HepG2 (cell line): Measurements from ENCODE around the gene TNS1. TPM values are rescaled to one million over a fixed set of nuclear protein-coding genes. Genes with fewer than 3 reads are reported as not detected.

Source experiments
- ATAC-seq: fragments of 200-7000 bp; cut with Tn5 transposase; 3 replicates; pipeline ENCODE4 v1.9.1; 2020; ENCODE audit warnings: mild to moderate bottlenecking, moderate library complexity
- BruUV-seq: library from RNA; stranded (reverse); fragments of 400-500 nt; replicated peaks from 2 replicates; lab custom pipeline; 2021; lab: Mats Ljungman, UMichigan
- CTCF ChIA-PET: fragments of 300-600 bp; formaldehyde crosslinking; extraction: SDS; loops from one replicate; lab custom pipeline; 2021; ENCODE audit warnings: low total read pairs, inconsistent platforms, low intra/inter-chr PET ratio; lab: Yijun Ruan, JAX
- POLR2A ChIA-PET: fragments of 350-600 bp; sonication (Branson Sonifier 250); formaldehyde crosslinking; loops from one replicate; lab custom pipeline; 2020; ENCODE audit warnings: antibody characterized with exemption, inconsistent platforms; lab: Yijun Ruan, JAX
- DNase-seq: peaks from one replicate; pipeline ENCODE4 v3.0.0-alpha.2; 2015; ENCODE audit warnings: low spot score
- FAIRE-seq: peaks from 3 replicates; lab custom pipeline; 2011; peaks lifted over from hg19 to GRCh38; lab: Jason Lieb, UNC
- H2AFZ ChIP-seq: one replicate; pipeline ENCODE4 v1.6.1; 2011; ENCODE audit warnings: low read length, inconsistent platforms
- H3K27ac ChIP-seq: fragments of 300-600 bp; 3 replicates; pipeline ENCODE4 v1.8.0; 2011; ENCODE audit warnings: mixed run types, mild to moderate bottlenecking, mixed read lengths, low read length, inconsistent platforms; ENCODE audit not compliant: insufficient read depth; ENCODE audit errors: extremely low read length
- H3K27me3 ChIP-seq, 2 experiments: fragments of 200-600 bp in 1 of 2; 2 replicates in 1 of 2; 3 replicates in 1 of 2; pipeline versions ENCODE4 v1.6.0 to v1.8.0; 2011; ENCODE audit warnings: low read length in 2 of 2, mild to moderate bottlenecking in 2 of 2, moderate library complexity in 2 of 2, inconsistent platforms in 1 of 2; ENCODE audit not compliant: insufficient read depth in 2 of 2, control insufficient read depth in 1 of 2
- H3K36me3 ChIP-seq, 2 experiments: fragments of 200-600 bp in 1 of 2; replicated peaks in 1 of 2; 2 replicates in 1 of 2; 3 replicates in 1 of 2; pipeline versions ENCODE4 v1.5.1 to v1.8.0; 2011; ENCODE audit warnings: low read length in 2 of 2, inconsistent platforms in 1 of 2; ENCODE audit not compliant: insufficient read depth in 2 of 2, control insufficient read depth in 1 of 2
- H3K4me1 ChIP-seq: 2 replicates; pipeline ENCODE4 v1.5.1; 2012; ENCODE audit warnings: low read length, inconsistent platforms; ENCODE audit not compliant: insufficient read depth
- H3K4me2 ChIP-seq: 2 replicates; pipeline ENCODE4 v1.6.0; 2011; ENCODE audit warnings: low read depth, low read length, inconsistent platforms
- H3K4me3 ChIP-seq, 3 experiments: fragments of 200-600 bp in 1 of 3; sonication (generic), shearing (Covaris generic) in 1 of 3; replicated peaks in 1 of 3; 2 replicates each; pipeline ENCODE4 v1.5.1; 2011 to 2016; ENCODE audit warnings: low read length in 3 of 3, inconsistent platforms in 2 of 3, low read depth in 2 of 3, mild to moderate bottlenecking in 2 of 3, control low read depth in 1 of 3, mixed read lengths in 1 of 3; ENCODE audit not compliant: insufficient read depth in 1 of 3
- H3K79me2 ChIP-seq: one replicate; pipeline ENCODE4 v1.6.1; 2011; ENCODE audit warnings: low read length, inconsistent platforms; ENCODE audit not compliant: insufficient read depth
- H3K9ac ChIP-seq: 2 replicates; pipeline ENCODE4 v1.6.0; 2011; ENCODE audit warnings: mild to moderate bottlenecking, low read depth, low read length, inconsistent platforms; ENCODE audit not compliant: insufficient read depth
- H3K9me3 ChIP-seq: 2 replicates; pipeline ENCODE4 v1.5.1; 2012; ENCODE audit warnings: mild to moderate bottlenecking, low read length
- H4K20me1 ChIP-seq: 2 replicates; pipeline ENCODE4 v1.6.0; 2011; ENCODE audit warnings: inconsistent platforms, mild to moderate bottlenecking, low read length, moderate library complexity; ENCODE audit not compliant: insufficient read depth
- CHCHD3 ChIP-seq: sonication (generic); formaldehyde crosslinking; IDR thresholded peaks from 2 replicates; pipeline ENCODE4 v1.8.0; 2022; ENCODE audit warnings: mild to moderate bottlenecking, missing genetic modification reagents, moderate library complexity
- GLI4 ChIP-seq: sonication (generic); formaldehyde crosslinking; IDR thresholded peaks from 2 replicates; pipeline ENCODE4 v1.5.1; 2020; ENCODE audit warnings: missing genetic modification reagents, mild to moderate bottlenecking, moderate library complexity, borderline replicate concordance
- RARG ChIP-seq: sonication (generic); formaldehyde crosslinking; IDR thresholded peaks from 2 replicates; pipeline ENCODE4 v1.4.0; 2020; ENCODE audit warnings: low read depth, mild to moderate bottlenecking, missing genetic modification reagents
- SP2 ChIP-seq: sonication (generic); formaldehyde crosslinking; IDR thresholded peaks from 2 replicates; pipeline ENCODE4 v1.5.1; 2020; ENCODE audit warnings: mild to moderate bottlenecking, missing genetic modification reagents
- ZBTB33 ChIP-seq: sonication (generic); formaldehyde crosslinking; IDR thresholded peaks from 2 replicates; pipeline ENCODE4 v1.4.0; 2020; ENCODE audit warnings: missing genetic modification reagents
- ZFP36 ChIP-seq: fragments of 150-350 bp; IDR thresholded peaks from 2 replicates; pipeline ENCODE4 v1.6.1; 2018; ENCODE audit warnings: borderline replicate concordance, low read length, low read depth; ENCODE audit not compliant: partially characterized antibody
- ZNF577 ChIP-seq: sonication (generic); formaldehyde crosslinking; IDR thresholded peaks from 2 replicates; pipeline ENCODE4 v1.4.0; 2020; ENCODE audit warnings: mild to moderate bottlenecking, low read depth, missing genetic modification reagents, borderline replicate concordance
- WGBS: methylation state at CpG from one replicate; pipeline ENCODE4 v1.1.6; 2017; ENCODE audit warnings: low lambda C conversion rate; 5-methylcytosine and 5-hydroxymethylcytosine counted together
- in situ Hi-C: cut with HindIII; loops from 2 replicates; pipeline ENCODE4 v1.10.0; 2017; ENCODE audit warnings: low pct_unique_long_range_greater_than_20kb; ENCODE audit not compliant: extremely low pct_ligation_motif_present
- intact Hi-C: fragments of 100-400 bp; cut with micrococcal nuclease; formaldehyde crosslinking; loops from one replicate; pipeline ENCODE4 v1.10.0; 2022; ENCODE audit not compliant: unreplicated experiment
- polyA plus RNA-seq, 8 experiments: library from polyadenylated mRNA; depleted of rRNA in 3 of 8; stranded (reverse) in 7 of 8; unstranded in 1 of 8; fragments of >200 nt; fragmentation: Illumina TruSeq in 4 of 8; extraction: Trizol in 4 of 8; gene quantifications; 2 replicates each; pipeline versions ENCODE4 v1.2.1 to v1.2.3, GENCODE V29; 2011 to 2016; ENCODE audit warnings: low read depth in 4 of 8, missing spikeins in 1 of 8, mixed read lengths in 1 of 8; ENCODE audit not compliant: insufficient read depth in 1 of 8
- total RNA-seq, 5 experiments: library from RNA; depleted of rRNA; stranded (reverse); fragments of >200 nt; fragmentation: Illumina TruSeq; extraction: Trizol; gene quantifications; 2 replicates each; pipeline ENCODE4 v1.2.3, GENCODE V29; 2016; ENCODE audit warnings: low read depth in 1 of 5
- TF ChIP-seq, protein P1 (sequence below): sonication (generic); formaldehyde crosslinking; IDR thresholded peaks from 2 replicates; pipeline ENCODE4 v1.4.0; 2020; ENCODE audit warnings: low read depth, missing genetic modification reagents
- TF ChIP-seq, protein P2 (sequence below): sonication (generic); formaldehyde crosslinking; IDR thresholded peaks from 2 replicates; pipeline ENCODE4 v1.4.0; 2020; ENCODE audit warnings: missing genetic modification reagents

TNS1 gene
- total and polyA plus RNA-seq, 2 of the 13 experiments (the other 11 are each of a cell fraction or from before 2014, with no cell fraction given): 1.9 to 118 TPM

GRCh38 chr2:217988014-217988839 lies 14.6 kb downstream of the TNS1 start (continued):
- TF ChIP-seq ZNF577: no peak

- ChIA-PET CTCF (interaction anchor here (1.9 to 6.0 kb wide), 4 partner anchors 65 to 200 kb away, joined by 4 to 106 read pairs (median 12); no protein-coding TSS in a partner anchor), POLR2A (no interaction called here)
- no peak overlapping the region for H3K4me3 ChIP-seq
- H4K20me1 ChIP-seq: no peaks in the 10 kb centered on the region
- H3K27me3 ChIP-seq: peaks cover 4 to 8% of the 10 kb centered on the region in 2 experiments; a peak in 2 of 5 replicates
- no peak overlapping the region for H3K27ac ChIP-seq
- H3K4me1 ChIP-seq: peaks cover 10% of the 10 kb centered on the region
- 74% methylated on average over 4 of the region's 4 CpGs for WGBS
- no peaks in the 10 kb centered on the region for H3K79me2 ChIP-seq
- no peaks in the 10 kb centered on the region for H3K36me3 ChIP-seq
- no TSS peak for BruUV-seq
- ATAC-seq (no peak), FAIRE-seq (no peak), DNase-seq (no peak)
- no peak overlapping the region for H2AFZ ChIP-seq
- no peak overlapping the region for H3K9ac ChIP-seq
- no peak overlapping the region for H3K4me2 ChIP-seq
- intact Hi-C loops (no loop called here), in situ Hi-C loops (no loop called here)
- no peaks in the 10 kb centered on the region for H3K9me3 ChIP-seq
- no peak for TF ChIP-seq ZFP36
- TF ChIP-seq RARG (CRISPR knock-in tag): no peak
- TF ChIP-seq, protein P1, sequence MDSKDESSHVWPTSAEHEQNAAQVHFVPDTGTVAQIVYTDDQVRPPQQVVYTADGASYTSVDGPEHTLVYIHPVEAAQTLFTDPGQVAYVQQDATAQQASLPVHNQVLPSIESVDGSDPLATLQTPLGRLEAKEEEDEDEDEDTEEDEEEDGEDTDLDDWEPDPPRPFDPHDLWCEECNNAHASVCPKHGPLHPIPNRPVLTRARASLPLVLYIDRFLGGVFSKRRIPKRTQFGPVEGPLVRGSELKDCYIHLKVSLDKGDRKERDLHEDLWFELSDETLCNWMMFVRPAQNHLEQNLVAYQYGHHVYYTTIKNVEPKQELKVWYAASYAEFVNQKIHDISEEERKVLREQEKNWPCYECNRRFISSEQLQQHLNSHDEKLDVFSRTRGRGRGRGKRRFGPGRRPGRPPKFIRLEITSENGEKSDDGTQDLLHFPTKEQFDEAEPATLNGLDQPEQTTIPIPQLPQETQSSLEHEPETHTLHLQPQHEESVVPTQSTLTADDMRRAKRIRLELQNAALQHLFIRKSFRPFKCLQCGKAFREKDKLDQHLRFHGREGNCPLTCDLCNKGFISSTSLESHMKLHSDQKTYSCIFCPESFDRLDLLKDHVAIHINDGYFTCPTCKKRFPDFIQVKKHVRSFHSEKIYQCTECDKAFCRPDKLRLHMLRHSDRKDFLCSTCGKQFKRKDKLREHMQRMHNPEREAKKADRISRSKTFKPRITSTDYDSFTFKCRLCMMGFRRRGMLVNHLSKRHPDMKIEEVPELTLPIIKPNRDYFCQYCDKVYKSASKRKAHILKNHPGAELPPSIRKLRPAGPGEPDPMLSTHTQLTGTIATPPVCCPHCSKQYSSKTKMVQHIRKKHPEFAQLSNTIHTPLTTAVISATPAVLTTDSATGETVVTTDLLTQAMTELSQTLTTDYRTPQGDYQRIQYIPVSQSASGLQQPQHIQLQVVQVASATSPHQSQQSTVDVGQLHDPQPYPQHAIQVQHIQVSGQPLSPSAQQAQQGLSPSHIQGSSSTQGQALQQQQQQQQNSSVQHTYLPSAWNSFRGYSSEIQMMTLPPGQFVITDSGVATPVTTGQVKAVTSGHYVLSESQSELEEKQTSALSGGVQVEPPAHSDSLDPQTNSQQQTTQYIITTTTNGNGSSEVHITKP (CRISPR knock-in tag): no peak
- TF ChIP-seq SP2 (CRISPR knock-in tag): 0 out of 2 replicates have a peak, but pooled peaks have one; percentile 17
- TF ChIP-seq ZBTB33: no peak
- TF ChIP-seq, protein P2, sequence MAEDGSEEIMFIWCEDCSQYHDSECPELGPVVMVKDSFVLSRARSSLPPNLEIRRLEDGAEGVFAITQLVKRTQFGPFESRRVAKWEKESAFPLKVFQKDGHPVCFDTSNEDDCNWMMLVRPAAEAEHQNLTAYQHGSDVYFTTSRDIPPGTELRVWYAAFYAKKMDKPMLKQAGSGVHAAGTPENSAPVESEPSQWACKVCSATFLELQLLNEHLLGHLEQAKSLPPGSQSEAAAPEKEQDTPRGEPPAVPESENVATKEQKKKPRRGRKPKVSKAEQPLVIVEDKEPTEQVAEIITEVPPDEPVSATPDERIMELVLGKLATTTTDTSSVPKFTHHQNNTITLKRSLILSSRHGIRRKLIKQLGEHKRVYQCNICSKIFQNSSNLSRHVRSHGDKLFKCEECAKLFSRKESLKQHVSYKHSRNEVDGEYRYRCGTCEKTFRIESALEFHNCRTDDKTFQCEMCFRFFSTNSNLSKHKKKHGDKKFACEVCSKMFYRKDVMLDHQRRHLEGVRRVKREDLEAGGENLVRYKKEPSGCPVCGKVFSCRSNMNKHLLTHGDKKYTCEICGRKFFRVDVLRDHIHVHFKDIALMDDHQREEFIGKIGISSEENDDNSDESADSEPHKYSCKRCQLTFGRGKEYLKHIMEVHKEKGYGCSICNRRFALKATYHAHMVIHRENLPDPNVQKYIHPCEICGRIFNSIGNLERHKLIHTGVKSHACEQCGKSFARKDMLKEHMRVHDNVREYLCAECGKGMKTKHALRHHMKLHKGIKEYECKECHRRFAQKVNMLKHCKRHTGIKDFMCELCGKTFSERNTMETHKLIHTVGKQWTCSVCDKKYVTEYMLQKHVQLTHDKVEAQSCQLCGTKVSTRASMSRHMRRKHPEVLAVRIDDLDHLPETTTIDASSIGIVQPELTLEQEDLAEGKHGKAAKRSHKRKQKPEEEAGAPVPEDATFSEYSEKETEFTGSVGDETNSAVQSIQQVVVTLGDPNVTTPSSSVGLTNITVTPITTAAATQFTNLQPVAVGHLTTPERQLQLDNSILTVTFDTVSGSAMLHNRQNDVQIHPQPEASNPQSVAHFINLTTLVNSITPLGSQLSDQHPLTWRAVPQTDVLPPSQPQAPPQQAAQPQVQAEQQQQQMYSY: no peak
- TF ChIP-seq CHCHD3: no peak
- no peak for TF ChIP-seq GLI4
Measured at GRCh38 chr2:217987391-217987790, 15.4 kb downstream of the TNS1 start.
